SKM-1 (cell line): ENCODE results near the gene APBA3.
A peak's percentile ranks its signal among the peaks of the same experiment; 100 is the strongest.
"Not testable (repeated sequence)": the region's sequence is repeated elsewhere in the genome, so short reads cannot be mapped to it uniquely, and the experiment has no call there.

Experiments
- DNase-seq: peaks from one replicate; lab custom pipeline; 2025; ENCODE audit not compliant: unreplicated experiment; lab: John Stamatoyannopoulos, UW

The APBA3 gene

GRCh38 chr19:3771906-3772455, 10.5 kb upstream of the APBA3 start, which contains the start of gene RAX2:
RAX2 (minus strand) TSS chr19:3772228; CDS start chr19:3771742, 486 bp downstream.
- DNase-seq: no peak

GRCh38 chr19:3771000-3771905, 9.8 kb upstream of the APBA3 start:
- DNase-seq: no peak

- no peak for DNase-seq
Observed at GRCh38 chr19:3770136-3770999, 8.9 kb upstream of the APBA3 start.

GRCh38 chr19:3769494-3769893, 8.0 kb upstream of the APBA3 start:
- no peak for DNase-seq

- no peak for DNase-seq
Observed at GRCh38 chr19:3768748-3769099, 7.2 kb upstream of the APBA3 start.

- no peak for DNase-seq
Observed at GRCh38 chr19:3768015-3768747, 6.7 kb upstream of the APBA3 start.

- no peak for DNase-seq
Observed at GRCh38 chr19:3767050-3767449, 5.6 kb upstream of the APBA3 start.

GRCh38 chr19:3766520-3766919, 5.0 kb upstream of the APBA3 start:
- DNase-seq: no peak

GRCh38 chr19:3765757-3766156, 4.3 kb upstream of the APBA3 start:
- DNase-seq: not testable (repeated sequence)

- no peak for DNase-seq
Observed at GRCh38 chr19:3765121-3765520, 3.6 kb upstream of the APBA3 start.

- DNase-seq: peak; percentile 98
Observed at GRCh38 chr19:3762501-3763459, 1.3 kb upstream of the APBA3 start, which contains the start of gene MRPL54. MRPL54 (plus strand) TSS chr19:3762682; CDS start chr19:3762701, 19 bp downstream.

GRCh38 chr19:3762130-3762473, 610 bp upstream of the APBA3 start:
- no peak for DNase-seq

GRCh38 chr19:3760871-3761361, 576 bp downstream of the APBA3 start:
- no peak for DNase-seq

GRCh38 chr19:3759482-3760254, 1.8 kb downstream of the APBA3 start:
- no peak for DNase-seq

GRCh38 chr19:3758297-3758696, 3.2 kb downstream of the APBA3 start:
- not testable (repeated sequence) for DNase-seq

GRCh38 chr19:3757705-3758104, 3.8 kb downstream of the APBA3 start:
- DNase-seq: not testable (repeated sequence)

GRCh38 chr19:3753631-3754410, 7.7 kb downstream of the APBA3 start:
- DNase-seq: no peak

GRCh38 chr19:3752492-3752891, 9.0 kb downstream of the APBA3 start:
- no peak for DNase-seq
